GM12891 (cell line): ENCODE measurements around the gene RUNX1.

Experiments
- POLR2A ChIP-seq: IDR thresholded peaks from 2 replicates; pipeline ENCODE4 v1.6.1; 2011; ENCODE audit warnings: low read depth, low read length, control low read depth
- POLR2AphosphoS5 ChIP-seq: IDR thresholded peaks from 2 replicates; pipeline ENCODE4 v1.6.1; 2011; ENCODE audit warnings: low read depth, low read length, control low read depth
- SPI1 ChIP-seq: IDR thresholded peaks from 2 replicates; pipeline ENCODE4 v1.6.1; 2011; ENCODE audit warnings: low read depth, low read length, control low read depth
- TAF1 ChIP-seq: IDR thresholded peaks from 2 replicates; pipeline ENCODE4 v1.6.1; 2011; ENCODE audit warnings: low read depth, low read length, control low read depth

DNA sequence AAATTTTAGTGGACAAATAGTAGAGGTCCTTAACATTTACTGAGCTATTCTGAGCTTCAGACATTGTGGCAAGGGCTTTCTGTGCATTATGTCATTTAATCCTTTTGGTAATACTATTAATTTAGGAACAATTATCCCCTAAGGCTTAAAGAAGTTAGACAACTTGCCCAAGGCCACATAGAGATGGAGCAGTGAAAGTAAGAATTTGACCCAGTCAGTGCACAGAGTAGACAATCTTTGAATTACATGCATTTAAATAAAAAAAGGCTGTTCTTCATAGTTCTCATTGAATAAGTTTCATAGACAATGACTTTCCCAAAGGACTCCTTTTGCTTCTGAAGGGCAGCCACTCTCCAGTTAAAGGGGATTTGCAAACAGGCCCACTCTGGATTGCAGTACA, 142.7 kb downstream of the RUNX1 start:
- TF ChIP-seq POLR2A (no peak), TAF1 (no peak), POLR2AphosphoS5 (no peak), SPI1 (no peak)
